GM21619 (cell line): ENCODE data around the gene SYNRG.
"Not testable (repeated sequence)": the region's sequence is repeated elsewhere in the genome, so short reads cannot be mapped to it uniquely, and the experiment has no call there.

Experiments used
- ATAC-seq: cut with Tn5 transposase; IDR thresholded peaks from one replicate; pipeline ENCODE4 v1.9.1; 2021; ENCODE audit not compliant: unreplicated experiment

SYNRG gene

DNA sequence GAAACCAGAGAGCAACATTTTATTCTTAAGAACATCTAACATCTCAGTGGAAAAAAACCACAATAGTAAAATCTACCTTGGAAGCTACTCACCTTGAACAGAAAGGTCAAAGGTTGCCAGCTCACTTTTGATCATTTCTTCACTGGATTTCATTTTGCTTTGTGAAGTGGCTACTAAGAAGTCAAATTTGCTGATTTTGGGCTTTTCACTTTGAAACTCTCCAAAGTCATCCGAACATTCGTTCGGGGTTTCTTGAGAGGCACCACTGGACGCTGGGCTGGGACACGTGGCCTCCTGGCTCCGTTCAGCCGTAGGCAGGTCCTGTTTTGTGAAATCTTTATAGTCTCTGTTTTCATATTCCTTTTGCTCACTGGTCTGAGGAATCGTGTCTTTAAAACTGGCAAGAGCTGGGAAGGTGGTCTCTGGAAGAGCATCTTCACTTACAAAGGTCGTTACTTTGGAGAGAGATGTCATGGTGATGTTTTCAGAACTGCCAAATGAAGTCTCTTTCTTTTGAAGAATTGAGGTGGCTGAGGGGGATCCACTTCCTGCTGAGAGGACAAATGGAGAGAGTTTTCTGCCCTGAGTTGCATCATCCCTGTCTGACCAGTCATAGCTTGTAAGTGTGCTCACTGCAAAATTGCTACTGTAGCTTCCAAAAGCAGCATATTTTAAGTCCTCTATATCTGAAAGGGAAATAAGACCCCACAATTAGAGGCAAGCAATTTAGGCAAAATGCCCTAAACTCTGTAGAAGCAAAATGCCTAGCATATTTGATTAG is 67.1 kb downstream of the SYNRG start:
- ATAC-seq: no peak

DNA sequence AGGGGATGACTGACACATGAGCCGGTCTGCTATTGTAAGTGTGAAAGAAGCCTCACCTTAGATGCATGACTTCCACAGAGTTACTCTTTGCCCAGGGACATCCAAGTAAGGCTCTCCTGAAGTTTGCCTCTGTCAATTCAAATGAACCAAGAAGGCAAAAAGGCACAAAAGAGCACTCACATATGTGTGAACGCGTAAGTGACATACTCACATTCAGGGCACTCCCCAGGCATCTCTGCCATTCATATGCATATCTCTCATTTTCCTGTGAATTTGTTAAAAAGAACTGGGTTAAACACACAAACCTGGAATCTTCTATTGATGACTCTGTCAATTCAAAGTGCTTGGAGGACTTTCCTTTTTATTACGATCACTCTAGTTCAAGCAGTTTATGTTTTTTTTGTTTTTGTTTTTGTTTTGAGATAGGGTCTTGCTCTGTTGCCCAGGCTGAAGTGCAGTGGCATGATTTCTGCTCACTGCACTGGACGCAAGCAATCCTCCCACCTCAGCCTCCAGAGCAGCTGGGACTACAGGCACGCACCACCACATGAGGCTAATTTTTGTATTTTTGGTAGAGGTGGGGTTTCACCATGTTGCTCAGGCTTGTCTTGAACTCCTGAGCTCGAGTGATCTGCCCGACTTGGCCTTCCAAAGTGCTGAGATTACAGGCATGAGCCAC is 70.1 kb downstream of the SYNRG start:
- ATAC-seq: no peak

GRCh38 chr17:37535906-37536305 is 73.3 kb downstream of the SYNRG start:
- ATAC-seq: no peak

DNA sequence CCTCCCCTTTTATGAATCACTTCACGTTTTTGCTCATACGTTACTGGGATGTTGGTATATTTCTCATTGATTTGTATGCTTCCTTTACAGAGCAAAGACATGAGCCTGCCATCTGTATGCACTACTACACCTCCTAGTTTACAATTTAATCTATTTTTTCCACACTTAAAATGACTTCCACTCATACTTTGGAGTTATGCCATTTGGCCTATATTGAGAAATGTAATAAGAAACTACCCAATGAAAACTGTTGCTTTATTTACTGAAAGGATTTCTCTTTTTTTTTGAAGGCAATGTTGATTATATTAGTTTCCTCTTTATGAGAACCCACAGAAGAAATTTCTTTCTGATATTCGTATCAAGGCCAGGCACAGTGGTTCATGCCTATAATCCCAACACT is 76.5 kb downstream of the SYNRG start:
- ATAC-seq: no peak

DNA sequence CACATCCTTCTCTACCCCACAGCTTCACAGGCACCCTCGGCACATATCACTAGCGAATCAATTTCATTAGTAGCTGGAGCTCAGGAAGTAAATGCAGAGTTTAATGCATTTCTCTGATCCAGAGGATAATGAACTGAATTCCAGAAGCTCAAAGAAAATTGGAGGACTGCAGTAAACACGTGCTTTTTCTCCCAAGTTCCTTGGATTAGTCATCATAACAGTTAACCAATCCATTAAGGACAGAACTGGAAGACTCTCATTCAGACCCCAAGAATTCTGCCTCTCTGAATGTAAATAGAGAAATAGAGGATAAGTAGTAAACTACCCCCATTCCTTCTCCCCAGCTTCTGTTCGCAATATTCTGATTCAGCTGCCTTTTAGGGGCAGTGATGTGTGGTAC is 78.8 kb downstream of the SYNRG start:
- no peak for ATAC-seq

DNA sequence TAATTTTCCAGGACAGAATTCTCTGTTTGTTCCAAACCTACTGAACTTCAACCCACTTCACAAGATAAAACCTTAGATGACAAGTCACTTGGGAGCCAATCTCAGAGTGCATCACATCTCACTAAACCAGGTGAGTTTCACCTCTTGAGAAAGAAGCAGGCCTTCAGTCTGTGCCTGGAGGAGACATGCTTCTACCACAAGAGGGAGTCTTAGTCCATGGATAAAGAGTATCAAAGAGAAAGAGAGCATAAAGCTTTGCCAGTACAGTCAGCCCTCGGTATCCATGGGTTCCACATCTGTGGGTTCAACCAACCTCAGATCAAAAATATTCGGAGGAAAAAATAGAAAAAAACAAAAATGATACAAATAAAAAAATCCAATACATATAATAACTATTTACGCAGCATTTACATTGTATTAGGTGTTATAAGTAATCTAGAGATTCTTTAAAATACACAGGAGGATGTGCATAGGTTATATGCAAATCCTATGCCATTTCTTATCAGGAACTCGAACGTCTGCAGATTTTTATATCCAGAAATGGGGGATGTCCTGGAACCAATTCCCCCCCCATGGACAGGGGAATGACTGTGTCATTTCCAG is 81.9 kb downstream of the SYNRG start:
- no peak for ATAC-seq

DNA sequence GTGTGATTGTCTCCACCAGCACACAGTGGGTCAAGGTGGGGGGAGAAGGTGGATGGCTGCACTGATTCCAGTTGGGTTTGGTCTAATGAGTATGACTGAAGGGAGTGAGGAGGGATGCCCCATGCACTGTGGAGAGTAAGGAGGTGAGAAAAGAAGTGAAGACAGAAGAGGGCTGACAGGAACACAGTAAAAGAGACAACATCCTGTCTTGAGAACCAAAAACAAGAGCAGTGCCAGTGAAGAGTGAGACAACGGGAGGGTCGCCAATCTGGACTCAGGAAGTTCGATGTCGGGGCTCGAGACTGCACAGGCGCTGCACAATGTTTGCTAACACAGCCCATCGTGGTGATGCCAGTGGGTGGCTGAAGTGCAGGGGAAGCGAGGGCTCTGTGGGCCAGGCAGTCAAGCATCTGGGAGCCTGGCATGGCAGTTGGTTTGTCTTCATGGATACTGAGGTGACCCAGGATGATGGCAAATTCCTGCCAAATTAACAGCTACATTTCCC is 85.5 kb downstream of the SYNRG start:
- no peak for ATAC-seq

DNA sequence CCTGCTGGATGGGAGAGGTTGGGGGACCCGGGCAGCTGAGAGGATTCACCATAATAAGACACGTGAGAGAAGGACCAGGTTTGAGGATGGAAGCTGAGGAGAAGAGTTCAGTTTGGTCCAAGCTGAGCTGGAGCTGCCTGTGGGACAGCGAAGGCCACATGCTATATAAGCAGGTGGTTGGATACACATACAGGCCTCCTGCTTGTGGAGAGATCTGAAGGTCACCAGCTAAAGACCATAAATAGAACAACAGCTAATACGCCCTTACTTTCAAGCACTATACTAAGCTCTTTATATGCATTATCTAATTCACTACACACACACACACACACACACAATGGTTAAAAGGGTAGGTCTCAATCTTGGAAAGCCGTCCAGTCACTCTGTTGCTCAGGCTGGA is 87.4 kb downstream of the SYNRG start:
- no peak for ATAC-seq

DNA sequence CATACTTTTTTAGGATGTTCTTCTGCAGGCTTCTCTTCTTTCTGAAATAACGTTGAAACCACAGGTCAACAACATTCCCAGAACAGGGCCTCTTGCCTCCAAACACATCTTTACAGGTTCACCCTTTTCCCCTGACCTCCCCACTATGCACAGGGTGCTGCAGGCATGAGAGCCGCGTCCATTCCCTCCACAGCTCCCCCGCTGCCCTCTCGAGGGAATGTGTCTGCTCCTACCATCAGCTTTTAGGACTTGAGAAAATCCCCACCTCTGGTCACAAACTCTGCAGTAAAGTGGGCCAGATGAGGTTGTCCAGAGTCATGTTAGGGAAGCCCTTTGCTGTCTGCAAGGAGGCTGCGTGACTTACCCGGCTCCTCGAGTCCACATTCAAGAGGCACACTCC is 89.0 kb downstream of the SYNRG start:
- no peak for ATAC-seq

DNA sequence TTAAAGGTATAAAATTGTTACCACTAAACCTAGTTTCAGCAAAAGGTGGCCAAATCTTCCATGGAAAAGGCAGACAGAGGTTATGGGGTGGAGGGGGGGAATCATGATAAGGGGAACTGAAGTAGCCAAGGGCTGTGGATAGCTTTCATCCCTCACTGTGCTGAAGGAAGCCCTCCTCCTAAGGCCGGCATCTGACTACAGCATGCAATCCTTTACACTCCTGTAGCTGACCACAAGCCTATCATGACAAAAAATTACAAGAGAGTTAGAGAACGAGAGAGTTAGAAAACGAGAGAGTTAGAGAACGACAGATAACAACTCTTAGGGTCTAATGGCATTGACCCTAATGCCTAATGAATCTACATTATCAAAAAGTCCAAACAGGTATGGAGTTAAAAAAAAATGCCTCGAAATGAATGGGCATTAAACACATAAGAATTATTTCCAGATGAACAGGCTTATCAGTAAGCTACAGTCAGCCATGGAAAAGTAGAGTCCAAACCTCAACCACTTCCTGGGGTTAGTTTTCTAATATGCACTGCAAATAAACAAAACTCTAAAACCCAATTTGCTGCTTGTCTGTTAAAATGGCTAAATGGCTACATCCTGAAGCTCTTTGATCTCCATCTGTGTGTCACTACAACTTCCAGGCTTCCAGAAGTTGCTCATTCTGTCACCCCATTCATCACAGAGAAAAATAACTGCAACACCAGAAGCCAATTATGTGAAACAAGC is 89.8 kb downstream of the SYNRG start:
- ATAC-seq: no peak

GRCh38 chr17:37518826-37519225 is 90.4 kb downstream of the SYNRG start:
- no peak for ATAC-seq

- ATAC-seq: no peak
Observed at GRCh38 chr17:37517881-37518280, 91.3 kb downstream of the SYNRG start.

DNA sequence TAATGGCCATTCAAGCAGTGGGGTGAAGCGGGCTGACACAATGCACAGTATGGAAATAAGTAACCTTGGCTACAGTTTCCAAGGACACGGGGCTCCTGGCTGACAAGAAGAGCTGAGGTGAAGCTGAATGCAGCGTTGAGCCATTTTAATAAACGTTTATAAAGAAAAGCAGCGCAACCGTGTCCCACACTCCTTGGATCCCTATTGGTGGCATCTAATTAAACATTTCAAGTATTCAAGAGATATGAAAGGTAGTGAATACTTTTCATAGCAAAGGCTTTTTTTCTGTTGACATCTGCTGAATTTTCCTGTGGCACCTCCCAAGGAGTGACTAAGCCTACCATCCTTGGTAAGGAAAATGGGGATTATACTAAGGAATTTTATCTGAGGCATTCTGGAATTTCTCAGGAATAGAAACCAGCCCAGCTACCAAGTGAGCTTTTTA is 93.1 kb downstream of the SYNRG start:
- no peak for ATAC-seq

DNA sequence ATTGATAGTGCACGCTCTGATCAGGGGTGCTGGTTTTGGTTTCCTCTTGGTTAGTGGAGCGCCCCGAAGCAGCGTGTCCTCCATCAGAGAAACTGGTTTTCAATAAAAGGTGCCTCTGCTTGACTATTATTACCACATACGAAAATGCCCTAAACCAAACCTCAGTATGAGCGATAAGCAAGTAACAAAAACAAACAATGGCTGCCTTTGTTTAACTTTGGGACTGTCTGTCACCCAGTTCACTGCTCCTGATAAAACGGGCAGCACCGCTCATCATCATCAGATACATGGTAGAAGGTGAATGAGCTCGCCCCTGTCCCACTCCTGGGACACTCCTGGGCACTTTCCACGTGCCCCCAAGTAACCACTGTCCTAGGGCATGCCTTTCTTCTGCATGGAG is 95.5 kb downstream of the SYNRG start:
- ATAC-seq: no peak

- ATAC-seq: no peak
Observed at GRCh38 chr17:37512442-37513068, 96.7 kb downstream of the SYNRG start.

DNA sequence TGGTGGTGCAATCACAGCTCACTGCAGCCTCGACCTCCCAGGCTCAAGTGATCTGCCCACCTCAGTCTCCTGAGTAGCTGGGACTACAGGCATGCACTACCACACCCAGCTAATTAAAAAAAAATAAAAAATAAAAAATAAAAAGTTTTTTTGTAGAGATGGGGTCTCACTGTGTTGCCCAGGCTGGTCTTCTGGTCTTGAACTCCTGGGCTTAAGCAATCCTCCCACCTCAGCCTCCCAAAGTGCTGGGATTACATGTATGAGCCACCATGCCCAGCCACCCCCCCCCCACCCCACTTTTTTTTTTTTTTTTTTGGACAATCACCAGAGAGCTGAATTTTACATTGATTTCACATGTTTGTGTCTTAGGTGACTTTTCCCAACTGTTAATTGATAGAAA is 97.6 kb downstream of the SYNRG start:
- ATAC-seq: not testable (repeated sequence)

GRCh38 chr17:37510056-37510455 is 99.2 kb downstream of the SYNRG start:
- ATAC-seq: no peak

DNA sequence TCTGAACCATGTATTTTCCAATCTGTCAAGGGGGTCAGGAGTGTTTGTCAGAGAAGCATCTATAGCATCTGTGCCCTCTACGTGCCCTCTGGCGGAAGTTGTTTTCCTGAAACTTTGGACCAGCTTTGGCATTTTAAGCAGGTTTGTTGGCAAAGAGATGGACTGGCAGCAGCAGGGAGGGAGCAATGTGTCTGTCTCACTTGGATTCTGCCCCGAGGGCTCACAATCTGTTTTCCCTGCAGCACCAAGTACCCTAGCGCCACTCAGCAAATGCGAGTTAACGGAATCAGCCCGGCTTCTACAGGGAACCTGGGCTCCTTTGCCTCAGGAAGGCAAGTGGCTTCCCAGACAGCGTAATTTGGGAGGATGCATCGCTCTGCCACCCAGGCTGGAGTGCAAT is 102.1 kb downstream of the SYNRG start:
- no peak for ATAC-seq

DNA sequence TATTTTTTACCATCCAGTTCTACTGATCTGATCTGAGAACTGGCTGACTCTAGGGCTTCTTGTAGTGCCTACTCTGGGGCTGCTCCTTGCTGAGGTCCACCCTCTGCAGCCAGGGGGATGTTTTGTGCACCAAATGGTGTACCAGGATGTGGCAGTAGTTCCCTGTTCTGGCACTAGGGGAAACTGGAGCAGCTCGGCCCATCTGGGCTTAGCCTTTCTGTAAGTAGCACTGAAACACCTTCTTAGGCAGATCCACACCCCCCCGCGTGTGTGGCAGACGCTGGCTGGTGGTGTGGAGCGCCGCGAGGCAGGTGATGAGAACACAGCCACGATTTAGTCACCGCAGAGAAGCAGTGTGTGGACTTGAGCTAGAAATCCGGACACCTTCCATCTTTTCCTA is 102.5 kb downstream of the SYNRG start:
- no peak for ATAC-seq

DNA sequence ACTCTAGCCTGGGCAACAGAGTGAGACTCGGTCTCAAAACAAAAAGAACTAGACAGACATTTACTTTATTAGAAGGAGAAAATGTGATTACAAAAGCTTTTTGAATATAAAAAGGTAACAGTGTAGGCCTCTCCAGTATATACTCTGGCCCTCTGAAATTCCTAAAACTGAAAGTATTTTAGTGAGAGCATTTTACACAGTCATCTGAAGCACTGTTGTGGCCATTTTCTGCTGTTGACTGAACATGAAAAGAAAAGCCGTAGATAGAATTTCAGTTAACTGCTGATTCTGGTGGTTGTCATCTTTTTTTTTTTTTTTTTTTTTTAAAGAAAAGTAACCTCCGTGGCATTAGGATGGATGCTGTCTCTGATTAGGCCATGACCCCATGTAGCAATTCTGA is 103.9 kb downstream of the SYNRG start:
- no peak for ATAC-seq

GRCh38 chr17:37503148-37503547 is 106.1 kb downstream of the SYNRG start:
- no peak for ATAC-seq
